ENCODE measurements around the gene HNMT. TPM values are rescaled to one million over a fixed set of nuclear protein-coding genes. Genes with fewer than 3 reads are reported as not detected.
"Not testable (repeated sequence)": the region's sequence is repeated elsewhere in the genome, so short reads cannot be mapped to it uniquely, and the experiment has no call there.

The HNMT gene
- total RNA-seq: 10 to 100 TPM; 11.2 to 25.5 (median 21.6) TPM

GRCh38 chr2:137964066-137964858, at the start of gene HNMT:
TSS of gene HNMT (plus strand) at chr2:137964473. CDS start at chr2:137964492, 19 bp downstream.
- Histone ChIP-seq H3K4me1 (peaks cover 12 to 25% (median 19%) of the 10 kb centered on the region in 4 donors), H3K9me3 (no peaks in the 10 kb centered on the region), H3K36me3 (no peaks in the 10 kb centered on the region), H3K27me3 (no peaks in the 10 kb centered on the region), H3K4me3 (peak within 1 kb of the TSS; percentile 51 to 64 (median 60)), H3K27ac (replicated peaks in 1 of 4) (peak within 1 kb of the TSS; percentile 73 to 79 (median 78))
- TF ChIP-seq POLR2AphosphoS5 (IDR thresholded peaks at IDR 0.05) (peak; percentile 28), POLR2A (IDR thresholded peaks at IDR 0.05; ENCODE audit: low read depth) (no peak)
- WGBS: 22% methylated on average over 14 of the region's 15 CpGs
- intact Hi-C loops (cut with DNase I): no loop called here
- no peak for DNase-seq (ENCODE audit: extremely low spot score)

- no peaks in the 10 kb centered on the region for H3K36me3 ChIP-seq
- intact Hi-C loops (cut with DNase I): no loop called here
- no peaks in the 10 kb centered on the region for H3K4me1 ChIP-seq
- TF ChIP-seq CTCF (IDR thresholded peaks at IDR 0.05): no peak
- TF ChIP-seq POLR2A (IDR thresholded peaks at IDR 0.05; ENCODE audit: low read depth): no peak
- TF ChIP-seq EP300 (IDR thresholded peaks at IDR 0.05): no peak
- no peak for TF ChIP-seq POLR2AphosphoS5 (IDR thresholded peaks at IDR 0.05)
- H3K9me3 ChIP-seq: no peaks in the 10 kb centered on the region
- no peak for DNase-seq (ENCODE audit: extremely low spot score)
- 82% methylated on average over 2 of the region's 2 CpGs for WGBS
- no peak overlapping the region for H3K27ac ChIP-seq (replicated peaks in 1 of 4)
- H3K27me3 ChIP-seq: no peaks in the 10 kb centered on the region
- H3K4me3 ChIP-seq: no peak overlapping the region
Measured at GRCh38 chr2:137921105-137921880, 43.0 kb upstream of the HNMT start.

GRCh38 chr2:137922171-137922570, 42.1 kb upstream of the HNMT start:
- intact Hi-C loops (cut with DNase I); H3K36me3 ChIP-seq; H3K9me3 ChIP-seq; DNase-seq (ENCODE audit: extremely low spot score); H3K4me1 ChIP-seq; H3K27me3 ChIP-seq; H3K4me3 ChIP-seq; H3K27ac ChIP-seq (replicated peaks in 1 of 4): not testable (repeated sequence)

- 67% methylated on average over 1 of the region's 1 CpG for WGBS
- no peak overlapping the region for H3K4me3 ChIP-seq
- intact Hi-C loops (cut with DNase I): no loop called here
- no peak for DNase-seq (ENCODE audit: extremely low spot score)
- no peaks in the 10 kb centered on the region for H3K4me1 ChIP-seq
- H3K9me3 ChIP-seq: no peaks in the 10 kb centered on the region
- no peak overlapping the region for H3K27ac ChIP-seq (replicated peaks in 1 of 4)
- H3K27me3 ChIP-seq: no peaks in the 10 kb centered on the region
- TF ChIP-seq CTCF (IDR thresholded peaks at IDR 0.05) (no peak), POLR2AphosphoS5 (IDR thresholded peaks at IDR 0.05) (no peak), POLR2A (IDR thresholded peaks at IDR 0.05; ENCODE audit: low read depth) (no peak), EP300 (IDR thresholded peaks at IDR 0.05) (no peak)
- no peaks in the 10 kb centered on the region for H3K36me3 ChIP-seq
Measured at GRCh38 chr2:137924019-137924418, 40.3 kb upstream of the HNMT start.

GRCh38 chr2:137925599-137925998, 38.7 kb upstream of the HNMT start:
- TF ChIP-seq EP300 (IDR thresholded peaks at IDR 0.05) (no peak), POLR2A (IDR thresholded peaks at IDR 0.05; ENCODE audit: low read depth) (no peak), CTCF (IDR thresholded peaks at IDR 0.05) (no peak), POLR2AphosphoS5 (IDR thresholded peaks at IDR 0.05) (no peak)
- H3K4me1 ChIP-seq: no peaks in the 10 kb centered on the region
- no peaks in the 10 kb centered on the region for H3K9me3 ChIP-seq
- H3K36me3 ChIP-seq: no peaks in the 10 kb centered on the region
- 79% methylated on average over 2 of the region's 2 CpGs for WGBS
- intact Hi-C loops (cut with DNase I): no loop called here
- no peak overlapping the region for H3K27ac ChIP-seq (replicated peaks in 1 of 4)
- no peak overlapping the region for H3K4me3 ChIP-seq
- no peak for DNase-seq (ENCODE audit: extremely low spot score)
- no peaks in the 10 kb centered on the region for H3K27me3 ChIP-seq
